ENCODE data around the gene TERF2IP.

- TF ChIP-seq, protein P1, sequence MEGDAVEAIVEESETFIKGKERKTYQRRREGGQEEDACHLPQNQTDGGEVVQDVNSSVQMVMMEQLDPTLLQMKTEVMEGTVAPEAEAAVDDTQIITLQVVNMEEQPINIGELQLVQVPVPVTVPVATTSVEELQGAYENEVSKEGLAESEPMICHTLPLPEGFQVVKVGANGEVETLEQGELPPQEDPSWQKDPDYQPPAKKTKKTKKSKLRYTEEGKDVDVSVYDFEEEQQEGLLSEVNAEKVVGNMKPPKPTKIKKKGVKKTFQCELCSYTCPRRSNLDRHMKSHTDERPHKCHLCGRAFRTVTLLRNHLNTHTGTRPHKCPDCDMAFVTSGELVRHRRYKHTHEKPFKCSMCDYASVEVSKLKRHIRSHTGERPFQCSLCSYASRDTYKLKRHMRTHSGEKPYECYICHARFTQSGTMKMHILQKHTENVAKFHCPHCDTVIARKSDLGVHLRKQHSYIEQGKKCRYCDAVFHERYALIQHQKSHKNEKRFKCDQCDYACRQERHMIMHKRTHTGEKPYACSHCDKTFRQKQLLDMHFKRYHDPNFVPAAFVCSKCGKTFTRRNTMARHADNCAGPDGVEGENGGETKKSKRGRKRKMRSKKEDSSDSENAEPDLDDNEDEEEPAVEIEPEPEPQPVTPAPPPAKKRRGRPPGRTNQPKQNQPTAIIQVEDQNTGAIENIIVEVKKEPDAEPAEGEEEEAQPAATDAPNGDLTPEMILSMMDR (conservative IDR thresholded peaks at IDR 0.05 in 1 of 2, IDR thresholded peaks at IDR 0.05 in 1 of 2; ENCODE audit: extremely low read depth in 1 of 2, insufficient read depth in 1 of 2, low read depth in 1 of 2, low read length in 2 of 2): no peak
- no peak for TF ChIP-seq EZH2 (IDR thresholded peaks at IDR 0.05; ENCODE audit: borderline replicate concordance, low read length)
Observed at GRCh38 chr16:75618780-75619179, 28.8 kb upstream of the TERF2IP start.
